Uterus (tissue), 4 donors: ENCODE measurements around the gene CBFB. TPM values are rescaled to one million over a fixed set of nuclear protein-coding genes. Genes with fewer than 3 reads are reported as not detected.

Source experiments
- DNase-seq, 2 donors: peaks; one replicate each; pipeline ENCODE4 v3.0.0-alpha.2; 2019 to 2020
- H3K27ac ChIP-seq, 2 donors: fragments of 200-600 bp; sonication (generic); 1 replicate in 1 of 2; 2 replicates in 1 of 2; pipeline ENCODE4 v1.5.1; 2016 to 2018
- H3K27me3 ChIP-seq, 2 donors: fragments of 200-600 bp; sonication (generic); one replicate each; pipeline ENCODE4 v1.5.1; 2018 to 2019; ENCODE audit warnings: control low read depth in 1 of 2
- H3K36me3 ChIP-seq, 2 donors: fragments of 200-600 bp; sonication (generic); one replicate each; pipeline ENCODE4 v1.5.1; 2019; ENCODE audit warnings: control low read depth in 1 of 2
- H3K4me1 ChIP-seq, 2 donors: fragments of 200-600 bp; sonication (generic); one replicate each; pipeline ENCODE4 v1.5.1; 2018 to 2019; ENCODE audit warnings: control low read depth in 1 of 2
- H3K4me3 ChIP-seq, 2 donors: fragments of 200-600 bp; sonication (generic); 1 replicate in 1 of 2; 2 replicates in 1 of 2; pipeline ENCODE4 v1.5.1; 2018 to 2019; ENCODE audit warnings: mild to moderate bottlenecking in 1 of 2
- H3K9me3 ChIP-seq, 2 donors: fragments of 200-600 bp; sonication (generic); one replicate each; pipeline ENCODE4 v1.5.1; 2019; ENCODE audit warnings: control low read depth in 1 of 2
- POLR2A ChIP-seq, 2 donors: fragments of 450-650 bp; IDR thresholded peaks; one replicate each; pipeline ENCODE4 v1.6.1; 2016; ENCODE audit warnings: antibody characterized with exemption in 2 of 2, mild to moderate bottlenecking in 1 of 2, moderate library complexity in 1 of 2
- intact Hi-C: fragments of 100-400 bp; cut with DNase I; formaldehyde crosslinking; loops from one replicate; pipeline ENCODE4 v1.15.1; 2023; ENCODE audit warnings: low total_unique reads
- total RNA-seq, 4 donors: library from RNA; depleted of rRNA in 3 of 4; stranded (reverse); fragments of >200 nt in 3 of 4; gene quantifications; one replicate each; pipeline versions ENCODE4 v1.1.0 to v1.2.4, GENCODE V29; 2014 to 2023
- TF ChIP-seq, protein P1 (sequence below), 4 experiments: fragments of 200-600 bp in 2 of 4; fragments of 450-650 bp in 2 of 4; sonication (generic) in 2 of 4; IDR thresholded peaks; one replicate each; pipeline ENCODE4 v1.5.1; 2016 to 2019; ENCODE audit warnings: antibody characterized with exemption in 4 of 4, mild to moderate bottlenecking in 2 of 4, moderate library complexity in 1 of 4
- donor health status: DM: yes; HTN: yes; CAD: no.

The CBFB gene
- total RNA-seq, 4 donors from 2014 or later: 42.1 to 108 (median 75.9) TPM

DNA sequence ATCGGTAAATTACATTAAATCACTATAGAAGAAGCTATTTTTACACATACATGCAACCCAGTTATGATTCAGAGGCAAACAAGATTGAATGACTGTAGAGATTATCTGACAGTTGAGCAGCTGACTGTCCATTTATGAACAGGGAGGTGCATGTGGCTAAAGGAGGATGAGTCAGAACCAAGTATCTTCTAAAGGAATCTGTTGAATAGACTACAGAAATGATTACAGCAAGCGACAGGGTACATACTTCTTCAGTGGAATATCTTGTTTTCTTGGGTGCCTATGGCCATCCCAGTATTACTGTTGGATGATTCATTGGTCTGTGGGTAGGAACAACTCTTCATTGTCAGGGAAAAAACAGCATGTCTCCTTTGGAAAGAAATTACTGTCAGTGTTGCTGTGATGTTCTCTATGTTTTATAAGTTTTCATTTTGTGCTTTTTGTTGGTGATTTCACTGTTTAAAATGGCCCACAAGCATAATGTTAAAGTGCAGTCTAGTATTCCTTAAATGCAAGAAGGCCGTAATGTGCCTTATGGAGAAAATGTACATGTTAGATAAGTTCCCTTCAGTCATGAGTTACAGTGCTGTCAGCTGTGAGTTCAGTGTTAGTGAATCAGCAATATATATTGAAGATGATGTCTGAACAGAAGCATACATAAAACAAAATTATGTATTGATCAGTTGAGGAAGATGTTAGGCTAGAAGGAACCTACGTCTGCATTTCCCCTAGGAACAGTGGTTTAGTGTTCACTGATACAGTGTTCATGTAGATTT, 27.0 kb downstream of the CBFB start:
- no peak overlapping the region for H3K4me3 ChIP-seq
- intact Hi-C loops: no loop called here
- no peak for TF ChIP-seq POLR2A (IDR thresholded peaks at IDR 0.05)
- TF ChIP-seq, protein P1, sequence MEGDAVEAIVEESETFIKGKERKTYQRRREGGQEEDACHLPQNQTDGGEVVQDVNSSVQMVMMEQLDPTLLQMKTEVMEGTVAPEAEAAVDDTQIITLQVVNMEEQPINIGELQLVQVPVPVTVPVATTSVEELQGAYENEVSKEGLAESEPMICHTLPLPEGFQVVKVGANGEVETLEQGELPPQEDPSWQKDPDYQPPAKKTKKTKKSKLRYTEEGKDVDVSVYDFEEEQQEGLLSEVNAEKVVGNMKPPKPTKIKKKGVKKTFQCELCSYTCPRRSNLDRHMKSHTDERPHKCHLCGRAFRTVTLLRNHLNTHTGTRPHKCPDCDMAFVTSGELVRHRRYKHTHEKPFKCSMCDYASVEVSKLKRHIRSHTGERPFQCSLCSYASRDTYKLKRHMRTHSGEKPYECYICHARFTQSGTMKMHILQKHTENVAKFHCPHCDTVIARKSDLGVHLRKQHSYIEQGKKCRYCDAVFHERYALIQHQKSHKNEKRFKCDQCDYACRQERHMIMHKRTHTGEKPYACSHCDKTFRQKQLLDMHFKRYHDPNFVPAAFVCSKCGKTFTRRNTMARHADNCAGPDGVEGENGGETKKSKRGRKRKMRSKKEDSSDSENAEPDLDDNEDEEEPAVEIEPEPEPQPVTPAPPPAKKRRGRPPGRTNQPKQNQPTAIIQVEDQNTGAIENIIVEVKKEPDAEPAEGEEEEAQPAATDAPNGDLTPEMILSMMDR (IDR thresholded peaks at IDR 0.05): no peak
- no peak overlapping the region for H3K27ac ChIP-seq
- no peaks in the 10 kb centered on the region for H3K36me3 ChIP-seq
- H3K4me1 ChIP-seq: no peaks in the 10 kb centered on the region
- no peaks in the 10 kb centered on the region for H3K9me3 ChIP-seq
- DNase-seq: no peak
- no peaks in the 10 kb centered on the region for H3K27me3 ChIP-seq

DNA sequence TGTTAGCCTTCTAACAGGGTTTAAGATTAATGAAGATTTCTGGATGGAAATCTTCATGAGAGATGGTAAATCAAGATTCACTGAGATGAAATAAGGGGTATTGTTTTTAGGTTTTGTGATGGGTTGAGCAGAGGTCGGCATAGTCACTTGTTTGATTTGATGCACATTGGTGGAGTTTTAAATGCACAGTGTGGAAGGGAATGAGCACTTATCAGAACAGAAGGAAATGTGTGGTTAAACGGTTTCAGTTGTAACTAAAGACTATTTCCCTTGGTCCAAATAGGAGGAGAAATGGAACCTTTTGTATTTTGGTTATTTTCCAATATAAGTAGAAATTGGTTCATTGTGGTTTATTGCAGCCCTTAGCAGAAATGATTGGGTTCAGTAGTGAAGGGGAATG, 34.1 kb downstream of the CBFB start:
- no peaks in the 10 kb centered on the region for H3K36me3 ChIP-seq
- H3K27me3 ChIP-seq: no peaks in the 10 kb centered on the region
- intact Hi-C loops: no loop called here
- H3K27ac ChIP-seq: no peak overlapping the region
- no peaks in the 10 kb centered on the region for H3K9me3 ChIP-seq
- TF ChIP-seq, protein P1 (IDR thresholded peaks at IDR 0.05): no peak
- TF ChIP-seq POLR2A (IDR thresholded peaks at IDR 0.05): no peak
- no peak overlapping the region for H3K4me3 ChIP-seq
- no peaks in the 10 kb centered on the region for H3K4me1 ChIP-seq
- no peak for DNase-seq

DNA sequence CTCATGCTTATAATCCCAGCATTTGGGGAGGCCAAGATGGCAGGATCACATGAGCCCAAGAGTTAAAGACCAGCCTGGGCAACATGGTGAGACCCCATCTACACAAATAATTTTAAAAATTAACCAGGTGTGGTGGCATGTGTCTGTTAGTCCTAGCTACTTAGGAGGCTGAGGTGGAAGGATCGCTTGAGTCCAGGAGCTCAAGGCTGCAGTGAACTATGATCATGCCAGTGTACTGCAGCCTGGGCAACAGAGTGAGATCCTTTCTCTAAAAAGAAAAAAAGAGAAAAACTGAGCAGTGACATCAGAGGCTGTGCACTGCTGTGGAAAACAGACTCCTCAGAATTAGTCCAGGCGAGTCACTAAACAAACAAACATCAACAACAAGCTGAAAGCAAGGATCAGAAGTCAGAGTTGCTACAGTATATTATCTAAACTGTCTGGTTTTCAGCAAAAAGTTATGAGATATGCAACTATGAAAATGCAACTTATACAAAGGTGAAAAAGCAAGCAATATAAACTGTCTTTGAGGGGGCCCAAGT, 39.3 kb downstream of the CBFB start:
- no peaks in the 10 kb centered on the region for H3K9me3 ChIP-seq
- no peaks in the 10 kb centered on the region for H3K36me3 ChIP-seq
- no peak overlapping the region for H3K27ac ChIP-seq
- no peak for TF ChIP-seq POLR2A (IDR thresholded peaks at IDR 0.05)
- TF ChIP-seq, protein P1 (IDR thresholded peaks at IDR 0.05): no peak
- H3K4me3 ChIP-seq: no peak overlapping the region
- no peaks in the 10 kb centered on the region for H3K27me3 ChIP-seq
- H3K4me1 ChIP-seq: no peaks in the 10 kb centered on the region
- no peak for DNase-seq
- intact Hi-C loops: no loop called here

DNA sequence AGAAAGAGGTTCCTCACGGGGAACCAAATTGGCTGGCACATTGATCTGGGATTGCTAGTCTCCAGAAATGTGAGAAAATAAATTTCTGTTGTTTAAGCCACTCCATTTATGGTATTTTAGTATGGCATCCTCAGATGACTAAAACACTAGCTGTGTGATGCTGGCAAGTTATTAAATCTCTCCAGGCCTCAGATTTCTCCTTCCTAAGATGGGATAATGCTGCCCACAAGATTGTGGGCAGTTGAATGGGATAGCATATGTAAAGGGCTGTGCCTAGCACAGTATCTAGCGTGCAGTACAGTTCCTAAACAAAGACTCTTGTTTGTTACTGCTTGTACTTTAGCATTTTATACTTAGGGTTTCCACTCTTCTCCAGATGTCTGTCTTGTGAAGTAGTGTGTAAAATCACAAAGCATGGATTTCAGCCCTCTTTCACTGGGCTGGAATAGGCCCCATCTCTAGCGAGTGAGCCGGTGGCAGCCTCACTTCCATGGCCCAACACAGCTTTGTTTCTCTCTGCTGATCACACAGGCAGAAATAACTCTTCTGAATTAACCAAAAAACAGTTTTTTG, 42.6 kb downstream of the CBFB start:
- no peak overlapping the region for H3K4me3 ChIP-seq
- no peaks in the 10 kb centered on the region for H3K4me1 ChIP-seq
- intact Hi-C loops: no loop called here
- no peaks in the 10 kb centered on the region for H3K27me3 ChIP-seq
- no peak overlapping the region for H3K27ac ChIP-seq
- no peaks in the 10 kb centered on the region for H3K9me3 ChIP-seq
- H3K36me3 ChIP-seq: no peaks in the 10 kb centered on the region
- TF ChIP-seq, protein P1 (IDR thresholded peaks at IDR 0.05): no peak
- TF ChIP-seq POLR2A (IDR thresholded peaks at IDR 0.05): no peak
- DNase-seq: no peak

DNA sequence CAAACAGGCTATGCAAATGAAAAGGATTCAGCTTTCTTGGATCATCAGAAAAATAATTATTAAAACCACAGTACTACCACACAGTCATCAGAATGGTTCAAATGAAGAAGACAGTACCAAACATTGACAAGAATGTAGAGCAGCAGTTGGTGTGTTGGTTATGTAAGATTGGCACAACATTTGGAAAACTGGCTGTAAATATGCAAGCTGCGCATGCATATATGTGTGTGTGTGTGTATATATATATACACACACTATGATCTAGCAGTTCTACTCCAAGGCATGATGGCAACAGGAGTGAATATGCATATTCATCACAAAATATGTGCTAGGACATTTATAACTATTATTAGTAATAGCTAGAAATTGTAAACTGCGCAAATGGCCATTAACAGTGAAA, 46.4 kb downstream of the CBFB start:
- intact Hi-C loops: no loop called here
- H3K27ac ChIP-seq: no peak overlapping the region
- no peaks in the 10 kb centered on the region for H3K36me3 ChIP-seq
- no peaks in the 10 kb centered on the region for H3K9me3 ChIP-seq
- TF ChIP-seq POLR2A (IDR thresholded peaks at IDR 0.05): no peak
- TF ChIP-seq, protein P1 (IDR thresholded peaks at IDR 0.05): no peak
- H3K4me1 ChIP-seq: no peaks in the 10 kb centered on the region
- no peak for DNase-seq
- H3K4me3 ChIP-seq: no peak overlapping the region
- H3K27me3 ChIP-seq: no peaks in the 10 kb centered on the region
